Motor neuron (in vitro differentiated cells): Measurements from ENCODE around the gene FAM163B. TPM values are rescaled to one million over a fixed set of nuclear protein-coding genes. Genes with fewer than 3 reads are reported as not detected.
"Not testable (repeated sequence)": the region's sequence is repeated elsewhere in the genome, so short reads cannot be mapped to it uniquely, and the experiment has no call there.

Experiments
- ATAC-seq, 8 experiments: fragments of 200-7000 bp; cut with Tn5 transposase; replicated peaks in 6 of 8; 2 replicates each; pipeline ENCODE4 v1.8.0; 2021; ENCODE audit warnings: mild to moderate bottlenecking in 8 of 8, moderate library complexity in 8 of 8
- H3K27ac ChIP-seq, 2 donors: fragments of 250-450 bp; sonication (Bioruptor Pico); 2 replicates each; pipeline ENCODE4 v1.9.0; 2021; ENCODE audit warnings: antibody characterized with exemption in 2 of 2, mild to moderate bottlenecking in 2 of 2, moderate library complexity in 1 of 2
- H3K4me1 ChIP-seq, 2 donors: fragments of 250-450 bp; sonication (Bioruptor Pico); replicated peaks in 1 of 2; 2 replicates each; pipeline ENCODE4 v1.6.1; 2021; ENCODE audit warnings: antibody characterized with exemption in 2 of 2, mild to moderate bottlenecking in 2 of 2, moderate library complexity in 1 of 2
- H3K4me3 ChIP-seq, 5 donors: fragments of 250-450 bp; sonication (Bioruptor Pico); 2 replicates each; pipeline ENCODE4 v1.9.0; 2021; ENCODE audit warnings: antibody characterized with exemption in 5 of 5, mild to moderate bottlenecking in 5 of 5, moderate library complexity in 4 of 5
- WGBS, 10 experiments: fragments of 450-650 bp; shearing (Covaris generic); methylation state at CpG; one replicate each; pipeline ENCODE4 v1.0.0; 2022; 5-methylcytosine and 5-hydroxymethylcytosine counted together
- in situ Hi-C, 9 experiments: fragments of 400-800 bp; cut with MboI; loops; one replicate each; pipeline ENCODE4 v1.15.0; 2021; ENCODE audit warnings: low sequenced_read_pairs in 9 of 9, low pct_unique_long_range_greater_than_20kb in 2 of 9; ENCODE audit not compliant: unreplicated experiment in 9 of 9
- total RNA-seq, 8 experiments: library from RNA; unstranded; fragments of 300-600 nt; gene quantifications; 2 replicates each; pipeline versions ENCODE4 v1.2.3 to v1.2.4, GENCODE V29; 2022

The FAM163B gene
- total RNA-seq, 8 experiments from 2014 or later, result 0.36 to 1.9 (median 0.78) TPM; not detected in 1

DNA sequence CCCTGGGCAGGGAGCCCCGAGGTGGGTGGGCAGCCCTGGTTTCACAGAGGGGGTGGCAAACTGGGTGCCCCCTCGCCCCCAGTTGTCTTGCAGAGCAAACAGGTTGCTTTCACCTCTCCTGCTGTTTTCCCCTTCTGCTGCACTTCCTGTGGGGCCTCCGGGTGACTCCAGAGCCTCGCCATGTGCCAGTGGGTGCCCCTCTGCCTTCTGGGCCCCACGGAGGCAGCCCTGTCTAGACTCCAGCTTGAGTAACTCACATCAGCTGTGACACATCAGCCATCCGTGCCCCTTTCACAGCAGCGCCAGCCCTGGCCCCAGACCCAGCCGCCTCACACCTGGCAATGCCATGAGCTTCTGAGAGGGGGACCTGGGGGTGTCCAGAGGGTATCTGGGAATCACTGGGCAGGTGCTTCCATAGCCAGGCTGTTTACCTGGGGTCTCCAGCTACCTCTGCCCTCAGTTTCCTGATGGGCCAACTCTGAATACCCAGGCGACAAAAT, 37.7 kb downstream of the FAM163B start:
- no peak for ATAC-seq
- WGBS, 10 experiments, result 40 to 87% (median 60%) methylated on average over 1 to 3 of the region's 9 CpGs; no CpG with 5 or more reads in 5 of the 10 experiments
- Histone ChIP-seq H3K4me1 (peaks cover 21 to 26% of the 10 kb centered on the region in 2 donors), H3K27ac (no peak overlapping the region), H3K4me3 (no peak overlapping the region)
- in situ Hi-C loops, result no loop called here

DNA sequence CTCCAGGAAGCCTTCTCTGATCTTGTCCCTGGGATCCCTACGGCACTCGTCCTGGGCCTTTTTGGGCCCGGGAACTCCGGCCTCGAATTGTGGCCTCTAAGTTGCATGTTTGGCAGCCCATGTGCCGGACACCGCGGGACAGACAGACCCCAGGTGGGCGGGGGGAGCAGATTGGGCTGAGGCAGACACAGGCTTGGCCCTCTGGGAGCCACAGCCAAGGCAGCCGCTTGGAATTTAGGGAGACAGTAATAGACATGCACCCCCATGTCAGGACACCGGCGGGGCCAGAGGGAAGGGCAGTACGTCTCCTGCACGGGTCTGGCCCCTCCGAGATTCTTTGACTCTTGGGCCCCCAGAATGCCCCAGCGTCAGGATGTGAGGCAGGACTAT, 38.5 kb downstream of the FAM163B start:
- Histone ChIP-seq H3K27ac (no peak overlapping the region), H3K4me1 (peaks cover 16 to 22% of the 10 kb centered on the region in 2 donors), H3K4me3 (no peak overlapping the region)
- ATAC-seq, result no peak
- 80 to 91% (median 83%) methylated on average over 2 to 14 of the region's 16 CpGs; no CpG with 5 or more reads in 7 of the 10 experiments for WGBS, 10 experiments
- in situ Hi-C loops, result no loop called here

DNA sequence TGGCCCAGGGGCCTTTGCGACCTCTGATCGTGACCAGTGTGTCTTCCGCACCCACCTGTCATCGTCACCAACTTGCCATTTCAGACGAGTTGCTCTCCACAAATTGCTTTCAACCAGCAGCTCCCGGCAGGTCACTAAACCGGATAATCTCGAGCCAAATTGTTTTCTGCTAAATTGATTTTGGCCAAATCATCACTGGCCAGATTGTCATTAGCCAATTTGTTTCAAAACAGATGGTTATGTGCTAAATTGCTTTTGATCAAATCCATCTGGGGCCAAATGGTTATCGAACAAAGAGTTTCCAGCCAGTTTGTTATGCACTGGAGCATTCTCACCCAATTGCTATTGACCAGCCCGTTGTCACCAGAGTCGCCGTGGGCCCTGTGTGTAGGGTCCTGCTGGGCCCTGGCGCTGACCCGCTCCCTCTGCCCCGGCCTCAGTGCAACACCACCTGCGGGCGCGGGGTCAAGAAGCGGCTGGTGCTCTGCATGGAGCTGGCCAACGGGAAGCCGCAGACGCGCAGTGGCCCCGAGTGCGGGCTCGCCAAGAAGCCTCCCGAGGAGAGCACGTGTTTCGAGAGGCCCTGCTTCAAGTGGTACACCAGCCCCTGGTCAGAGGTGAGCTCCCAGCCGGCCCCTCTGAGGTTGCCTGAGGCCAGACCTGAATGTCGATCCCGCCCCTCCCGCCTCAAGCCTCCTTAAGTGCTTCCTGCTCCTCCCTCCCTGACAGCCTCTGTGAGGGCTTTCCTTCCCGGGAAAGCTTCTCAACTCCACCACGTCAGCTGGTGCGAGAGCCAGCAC, 39.1 kb downstream of the FAM163B start:
- WGBS, 10 experiments, result 38 to 92% (median 67%) methylated on average over 3 to 15 of the region's 36 CpGs; no CpG with 5 or more reads in 1 of the 10 experiments
- in situ Hi-C loops, result no loop called here

DNA sequence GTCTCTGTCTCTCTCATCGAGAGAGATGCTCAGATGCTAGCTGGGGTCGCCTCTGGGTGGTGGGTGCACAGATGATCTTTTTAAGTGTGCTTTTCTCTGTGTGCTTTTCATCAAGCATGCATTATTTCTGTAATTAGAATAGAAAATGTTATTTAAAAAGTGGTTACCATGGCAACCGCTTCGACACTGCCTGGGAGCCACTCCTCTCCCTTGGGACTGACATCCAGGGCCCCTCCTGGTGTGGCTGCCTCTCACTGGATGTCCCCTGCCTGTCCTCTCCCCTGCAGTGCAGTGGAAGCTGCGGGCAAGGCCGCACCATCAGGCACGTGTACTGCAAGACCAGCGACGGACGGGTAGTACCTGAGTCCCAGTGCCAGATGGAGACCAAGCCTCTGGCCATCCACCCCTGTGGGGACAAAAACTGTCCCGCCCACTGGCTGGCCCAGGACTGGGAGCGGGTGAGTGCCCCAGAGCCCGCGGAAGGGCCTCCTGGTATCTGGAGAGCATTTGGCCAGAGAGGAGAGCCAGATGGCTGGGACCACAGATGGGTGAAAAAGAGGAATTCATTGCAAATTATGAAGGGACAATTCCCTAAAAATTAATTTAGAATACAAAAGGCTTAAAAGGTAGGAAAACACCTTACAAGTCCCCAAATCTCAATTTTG, 39.9 kb downstream of the FAM163B start:
- H3K27ac ChIP-seq, result no peak overlapping the region

More for the DNA sequence above, 39.1 kb downstream of the FAM163B start:
- Histone ChIP-seq H3K4me3 (no peak overlapping the region), H3K27ac (no peak overlapping the region), H3K4me1 (peaks cover 22 to 25% of the 10 kb centered on the region in 2 donors)
- ATAC-seq, result peak in 2 of 8 experiments; percentile 18 to 20

DNA sequence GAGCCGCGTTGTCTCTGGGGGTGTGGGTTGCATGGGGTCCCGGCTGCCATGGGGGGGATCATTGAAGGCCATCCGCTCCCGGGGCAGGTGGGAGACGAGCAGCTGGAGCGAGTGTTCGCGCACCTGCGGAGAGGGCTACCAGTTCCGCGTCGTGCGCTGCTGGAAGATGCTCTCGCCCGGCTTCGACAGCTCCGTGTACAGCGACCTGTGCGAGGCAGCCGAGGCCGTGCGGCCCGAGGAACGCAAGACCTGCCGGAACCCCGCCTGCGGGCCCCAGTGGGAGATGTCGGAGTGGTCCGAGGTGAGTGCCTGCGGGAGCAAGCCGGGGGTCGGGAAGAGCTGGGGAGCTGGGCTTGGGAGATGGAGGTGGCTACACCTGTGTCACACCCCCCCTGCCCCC, 41.0 kb downstream of the FAM163B start:
- peaks cover 30 to 34% of the 10 kb centered on the region in 2 donors for H3K4me1 ChIP-seq
- ATAC-seq, result no peak
- in situ Hi-C loops, result no loop called here
- H3K4me3 ChIP-seq, result no peak overlapping the region
- H3K27ac ChIP-seq, result no peak overlapping the region
- 93% methylated on average over 6 of the region's 33 CpGs; no CpG with 5 or more reads in 9 of the 10 experiments for WGBS, 10 experiments

More for the DNA sequence above, 39.9 kb downstream of the FAM163B start:
- Histone ChIP-seq H3K4me3 (no peak overlapping the region), H3K4me1 (peaks cover 27 to 31% of the 10 kb centered on the region in 2 donors)
- in situ Hi-C loops, result no loop called here
- ATAC-seq, result peak in 4 of 8 experiments; percentile 23 to 56 (median 36)
- 0 to 90% (median 76%) methylated on average over 1 to 7 of the region's 14 CpGs; no CpG with 5 or more reads in 1 of the 10 experiments for WGBS, 10 experiments

DNA sequence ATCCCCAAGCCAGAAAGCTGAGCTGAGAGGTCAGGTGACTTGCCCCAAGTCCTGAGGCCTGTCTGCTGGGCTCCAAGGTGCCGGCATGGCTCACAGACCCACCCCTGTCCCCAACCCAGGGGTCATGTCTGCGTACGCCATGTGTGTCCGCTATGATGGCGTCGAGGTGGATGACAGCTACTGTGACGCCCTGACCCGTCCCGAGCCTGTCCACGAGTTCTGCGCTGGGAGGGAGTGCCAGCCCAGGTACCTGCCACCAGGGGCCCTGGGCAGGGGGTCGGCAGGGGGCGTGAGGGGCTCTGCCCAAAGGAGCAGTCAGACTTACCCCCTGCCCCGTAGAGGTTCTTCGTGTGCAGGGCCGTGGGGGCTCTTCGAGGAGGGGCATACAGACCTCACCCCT, 42.4 kb downstream of the FAM163B start:
- in situ Hi-C loops, result no loop called here
- Histone ChIP-seq H3K4me1 (peaks cover 34 to 37% of the 10 kb centered on the region in 2 donors), H3K4me3 (no peak overlapping the region), H3K27ac (no peak overlapping the region)
- no peak for ATAC-seq
- 80 to 100% (median 100%) methylated on average over 1 to 3 of the region's 17 CpGs; no CpG with 5 or more reads in 7 of the 10 experiments for WGBS, 10 experiments

DNA sequence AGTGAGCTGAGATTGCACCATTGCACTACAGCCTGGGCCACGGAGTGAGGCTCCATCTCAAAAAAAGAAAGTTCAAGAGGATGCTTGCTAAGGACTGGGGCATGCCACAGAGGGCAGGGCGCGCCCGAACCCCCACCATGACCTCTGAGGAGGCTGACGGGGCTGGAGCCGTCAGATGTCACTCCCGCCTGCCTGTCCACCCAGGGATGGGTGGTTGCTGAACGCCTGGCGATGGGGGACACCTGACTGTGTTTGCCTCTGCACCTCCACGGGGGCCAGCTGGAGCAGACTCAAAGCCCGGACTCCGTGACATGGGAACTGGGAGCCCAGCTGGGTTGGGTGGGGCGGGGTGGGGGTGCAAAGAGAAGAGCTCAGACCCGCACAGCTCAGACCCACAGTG, 42.8 kb downstream of the FAM163B start:
- in situ Hi-C loops, result no loop called here
- no peak overlapping the region for H3K27ac ChIP-seq
- H3K4me3 ChIP-seq, result no peak overlapping the region
- 80 to 92% (median 82%) methylated on average over 1 to 5 of the region's 14 CpGs; no CpG with 5 or more reads in 7 of the 10 experiments for WGBS, 10 experiments
- peaks cover 34 to 37% of the 10 kb centered on the region in 2 donors for H3K4me1 ChIP-seq
- ATAC-seq, result no peak

DNA sequence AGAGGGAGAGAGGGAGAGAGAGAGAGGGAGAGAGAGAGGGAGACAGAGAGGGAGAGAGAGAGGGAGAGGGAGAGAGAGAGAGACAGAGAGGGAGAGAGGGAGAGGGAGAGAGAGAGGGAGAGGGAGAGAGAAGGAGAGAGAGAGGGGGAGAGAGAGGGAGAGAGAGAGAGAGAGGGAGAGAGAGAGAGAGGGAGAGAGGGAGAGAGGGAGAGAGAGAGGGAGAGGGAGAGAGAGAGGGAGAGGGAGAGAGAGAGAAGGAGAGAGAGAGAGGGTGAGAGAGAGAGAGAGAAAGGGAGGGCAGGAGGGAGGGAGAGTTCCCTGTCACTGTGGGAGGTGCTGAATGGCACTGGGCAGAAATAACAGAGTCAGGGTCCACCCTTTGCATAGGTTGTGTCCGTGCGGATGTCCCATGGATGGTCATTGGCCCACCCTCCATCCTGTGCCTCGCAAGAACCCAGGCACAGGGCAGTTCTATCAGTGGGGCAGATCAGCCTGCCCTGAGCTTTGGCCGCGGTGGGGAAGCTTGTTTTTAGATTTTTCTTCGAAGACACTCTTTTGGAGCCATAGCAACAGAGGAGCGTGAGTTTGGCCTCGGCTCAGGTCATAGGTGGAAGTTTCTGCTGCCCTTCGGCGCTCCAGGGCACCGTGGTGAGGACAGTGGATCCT, 44.6 kb downstream of the FAM163B start:
- WGBS, 10 experiments, result 42 to 96% (median 70%) methylated on average over 1 to 6 of the region's 11 CpGs; no CpG with 5 or more reads in 3 of the 10 experiments
- Histone ChIP-seq H3K4me3 (no peak overlapping the region), H3K27ac (no peak overlapping the region), H3K4me1 (peaks cover 24 to 28% of the 10 kb centered on the region in 2 donors)
- in situ Hi-C loops, result no loop called here
- no peak for ATAC-seq

DNA sequence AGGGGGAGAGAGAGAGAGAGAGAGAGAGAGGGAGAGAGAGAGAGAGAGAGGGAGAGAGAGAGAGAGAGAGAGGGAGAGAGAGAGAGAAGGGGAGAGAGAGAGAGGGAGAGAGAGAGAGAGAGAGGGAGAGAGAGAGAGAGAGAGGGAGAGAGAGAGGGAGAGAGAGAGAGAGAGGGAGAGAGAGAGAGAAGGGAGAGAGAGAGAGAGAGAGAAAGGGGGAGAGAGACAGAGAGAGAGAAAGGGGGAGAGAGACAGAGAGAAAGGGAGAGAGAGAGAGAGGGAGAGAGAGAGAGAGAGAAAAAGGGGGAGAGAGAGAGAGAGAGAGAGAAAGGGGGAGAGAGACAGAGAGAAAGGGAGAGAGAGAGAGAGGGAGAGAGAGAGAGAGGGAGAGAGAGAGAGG, 45.4 kb downstream of the FAM163B start:
- H3K4me3 ChIP-seq, in situ Hi-C loops, ATAC-seq, H3K27ac ChIP-seq: not testable (repeated sequence)
- H3K4me1 ChIP-seq, result peaks cover 22 to 24% of the 10 kb centered on the region in 2 donors

DNA sequence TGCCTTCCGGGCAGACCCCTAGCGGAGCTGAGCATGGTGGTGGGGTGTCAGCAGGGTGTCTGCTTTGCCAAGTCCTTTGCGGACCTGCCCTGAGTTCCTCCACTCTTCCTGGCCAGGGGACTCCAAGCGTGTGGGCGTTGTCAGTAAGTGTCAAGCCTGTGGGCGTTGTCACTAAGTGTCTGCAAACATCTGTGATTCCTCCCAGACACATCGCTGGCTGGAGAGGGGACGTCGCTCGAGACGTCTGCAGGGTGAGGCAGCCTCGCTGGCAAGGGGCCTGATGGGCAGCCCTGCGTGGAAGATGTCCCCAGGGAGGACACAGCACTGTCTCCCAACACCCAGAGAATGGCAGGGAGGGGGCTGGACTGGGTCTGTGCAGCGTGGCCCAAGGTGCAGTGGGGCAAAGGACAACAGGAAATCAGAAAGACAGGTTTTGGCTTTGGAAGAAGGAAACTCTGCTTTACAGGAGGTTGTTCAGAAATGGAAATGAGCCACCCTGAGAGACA, 45.8 kb downstream of the FAM163B start:
- 0 to 32% (median 1%) methylated on average over 1 to 8 of the region's 14 CpGs; no CpG with 5 or more reads in 6 of the 10 experiments for WGBS, 10 experiments
- in situ Hi-C loops, result no loop called here
- peaks cover 26 to 28% of the 10 kb centered on the region in 2 donors for H3K4me1 ChIP-seq
- no peak overlapping the region for H3K4me3 ChIP-seq
- H3K27ac ChIP-seq, result no peak overlapping the region
- peak; percentile 29 to 89 (median 56) for ATAC-seq

DNA sequence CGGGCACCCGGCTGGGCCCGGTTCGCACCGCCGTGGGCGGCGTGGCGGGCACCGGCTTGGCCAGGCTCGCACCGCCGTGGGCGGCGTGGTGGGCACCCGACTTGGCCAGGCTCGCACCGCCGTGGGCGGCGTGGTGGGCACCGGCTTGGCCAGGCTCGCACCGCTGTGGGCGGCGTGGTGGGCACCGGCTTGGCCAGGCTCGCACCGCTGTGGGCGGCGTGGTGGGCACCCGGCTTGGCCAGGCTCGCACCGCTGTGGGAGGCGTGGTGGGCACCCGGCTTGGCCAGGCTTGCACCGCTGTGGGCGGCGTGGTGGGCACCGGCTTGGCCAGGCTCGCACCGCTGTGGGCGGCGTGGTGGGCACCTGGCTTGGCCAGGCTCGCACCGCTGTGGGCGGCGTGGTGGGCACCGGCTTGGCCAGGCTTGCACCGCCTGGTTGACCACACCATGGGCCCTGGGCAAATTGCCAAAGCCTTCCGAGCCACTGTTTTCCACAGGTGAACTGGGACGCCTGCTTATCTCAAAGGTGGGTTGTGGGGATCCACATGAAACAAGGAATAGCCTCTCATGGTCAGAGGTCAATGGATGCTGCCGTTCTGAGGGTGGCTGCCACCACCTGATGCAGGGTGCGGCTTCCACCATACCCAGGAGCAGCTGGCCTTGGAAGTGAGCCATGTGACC, 46.4 kb downstream of the FAM163B start:
- Histone ChIP-seq H3K4me3 (no peak overlapping the region), H3K27ac (no peak overlapping the region), H3K4me1 (peaks cover 32 to 34% of the 10 kb centered on the region in 2 donors)
- in situ Hi-C loops, result no loop called here
- no peak for ATAC-seq
- WGBS, 10 experiments, result 20 to 73% (median 50%) methylated on average over 1 to 3 of the region's 54 CpGs; no CpG with 5 or more reads in 7 of the 10 experiments

DNA sequence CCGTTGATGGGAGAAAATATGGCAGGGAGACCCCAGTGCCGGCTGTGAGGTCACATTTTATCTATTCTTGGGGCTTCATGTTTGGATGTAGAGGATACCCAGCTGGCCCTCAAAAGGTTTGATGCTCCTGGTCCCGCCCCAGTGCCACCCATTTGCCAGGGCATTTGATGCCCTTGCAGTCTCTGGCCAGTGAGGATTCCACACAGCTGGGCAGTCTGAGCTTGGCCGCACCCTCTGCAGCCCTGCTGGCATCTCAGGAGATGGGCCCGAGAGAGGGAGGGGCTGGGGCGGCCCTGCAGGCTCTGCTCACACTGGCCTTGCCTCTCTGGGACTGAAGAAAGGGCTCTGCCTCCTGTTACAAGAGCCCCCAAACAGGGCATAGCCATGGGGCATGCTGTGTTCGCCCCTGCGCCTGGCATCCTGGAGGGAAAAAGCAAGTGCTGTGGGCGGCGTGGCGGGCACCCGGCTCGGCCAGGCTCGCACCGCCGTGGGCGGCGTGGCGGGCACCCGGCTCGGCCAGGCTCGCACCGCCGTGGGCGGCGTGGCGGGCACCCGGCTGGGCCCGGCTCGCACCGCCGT, 47.1 kb downstream of the FAM163B start:
- WGBS, 10 experiments, result 100% methylated on average over 1 of the region's 32 CpGs; no CpG with 5 or more reads in 8 of the 10 experiments
- Histone ChIP-seq H3K27ac (no peak overlapping the region), H3K4me3 (no peak overlapping the region), H3K4me1 (peaks cover 34% of the 10 kb centered on the region in 2 donors)
- no peak for ATAC-seq
- in situ Hi-C loops, result no loop called here
